GM21390 (cell line): ENCODE data around the gene NKPD1.

Source experiments
- ATAC-seq: cut with Tn5 transposase; IDR thresholded peaks from one replicate; pipeline ENCODE4 v1.9.1; 2021; ENCODE audit not compliant: unreplicated experiment

Gene NKPD1

DNA sequence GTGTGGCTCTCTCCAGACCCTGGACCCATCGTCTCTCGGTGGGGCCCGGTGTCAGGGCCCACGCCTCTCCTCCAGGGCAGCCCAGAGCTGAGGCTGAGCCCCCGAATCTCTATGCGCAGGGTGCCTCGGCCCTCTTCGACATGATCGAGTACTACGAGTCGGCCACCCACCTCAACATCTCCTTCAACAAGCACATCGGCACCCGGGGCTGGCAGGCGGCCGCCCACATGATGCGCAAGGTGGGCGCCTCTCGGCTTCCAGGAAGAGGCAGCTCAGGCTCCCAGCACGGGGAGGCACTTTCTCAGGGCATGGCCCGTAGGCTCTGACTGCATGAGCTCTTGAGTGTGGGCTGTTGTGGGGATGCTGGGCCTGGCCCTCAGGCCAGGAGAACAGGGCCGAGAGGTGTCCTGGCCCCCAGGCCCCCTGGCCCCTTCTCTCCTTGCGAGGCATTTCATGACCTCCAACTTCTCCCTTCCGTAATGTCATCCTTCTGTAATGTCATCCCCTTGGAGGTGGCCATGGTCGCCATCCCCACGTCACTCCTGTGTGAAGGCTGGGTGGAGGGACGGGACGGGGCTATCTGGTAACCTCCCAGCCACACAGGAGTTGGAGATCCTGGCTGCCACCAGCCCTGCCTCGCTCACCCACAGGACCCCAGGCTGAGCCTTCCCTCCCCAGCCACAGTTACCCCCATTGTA lies 19.4 kb downstream of the NKPD1 start:
- no peak for ATAC-seq

DNA sequence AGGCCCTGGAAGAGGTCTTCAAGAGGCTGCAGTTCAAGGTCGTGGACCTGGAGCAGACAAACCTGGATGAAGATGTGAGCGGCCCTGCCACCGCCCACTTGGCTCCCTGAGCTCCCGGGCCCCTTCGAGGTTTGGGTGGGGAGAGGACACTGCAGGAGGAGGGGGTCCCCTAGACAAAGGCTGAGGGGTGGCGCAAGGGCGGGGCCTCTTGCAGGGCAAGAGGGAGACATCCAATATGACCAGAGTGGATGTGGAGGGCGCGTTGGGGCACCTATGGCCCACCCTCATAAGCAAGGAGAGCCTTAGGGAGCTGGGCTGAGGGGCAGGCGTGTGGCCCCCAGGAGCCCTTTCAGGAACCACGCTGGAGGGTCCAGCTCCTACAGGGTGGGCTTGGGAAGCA lies 20.2 kb downstream of the NKPD1 start:
- no peak for ATAC-seq

DNA sequence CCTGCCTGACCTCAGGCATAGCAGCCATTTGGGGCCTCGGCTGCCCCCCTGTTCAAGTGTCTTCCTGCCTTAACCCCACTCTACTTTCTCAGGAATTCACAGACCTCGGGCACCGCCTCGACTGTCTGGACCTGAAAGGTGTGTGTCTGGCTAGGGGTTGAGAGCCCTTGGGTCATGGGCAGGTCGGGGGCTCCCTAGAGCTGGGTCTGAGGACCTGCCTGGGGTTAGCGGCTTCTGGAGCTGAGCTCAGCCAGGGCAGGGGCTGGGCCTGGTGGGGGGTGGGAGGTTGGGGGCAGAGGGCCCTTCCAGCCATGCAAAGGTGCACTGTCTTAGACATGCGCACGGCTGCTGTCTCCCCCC lies 20.7 kb downstream of the NKPD1 start:
- no peak for ATAC-seq

DNA sequence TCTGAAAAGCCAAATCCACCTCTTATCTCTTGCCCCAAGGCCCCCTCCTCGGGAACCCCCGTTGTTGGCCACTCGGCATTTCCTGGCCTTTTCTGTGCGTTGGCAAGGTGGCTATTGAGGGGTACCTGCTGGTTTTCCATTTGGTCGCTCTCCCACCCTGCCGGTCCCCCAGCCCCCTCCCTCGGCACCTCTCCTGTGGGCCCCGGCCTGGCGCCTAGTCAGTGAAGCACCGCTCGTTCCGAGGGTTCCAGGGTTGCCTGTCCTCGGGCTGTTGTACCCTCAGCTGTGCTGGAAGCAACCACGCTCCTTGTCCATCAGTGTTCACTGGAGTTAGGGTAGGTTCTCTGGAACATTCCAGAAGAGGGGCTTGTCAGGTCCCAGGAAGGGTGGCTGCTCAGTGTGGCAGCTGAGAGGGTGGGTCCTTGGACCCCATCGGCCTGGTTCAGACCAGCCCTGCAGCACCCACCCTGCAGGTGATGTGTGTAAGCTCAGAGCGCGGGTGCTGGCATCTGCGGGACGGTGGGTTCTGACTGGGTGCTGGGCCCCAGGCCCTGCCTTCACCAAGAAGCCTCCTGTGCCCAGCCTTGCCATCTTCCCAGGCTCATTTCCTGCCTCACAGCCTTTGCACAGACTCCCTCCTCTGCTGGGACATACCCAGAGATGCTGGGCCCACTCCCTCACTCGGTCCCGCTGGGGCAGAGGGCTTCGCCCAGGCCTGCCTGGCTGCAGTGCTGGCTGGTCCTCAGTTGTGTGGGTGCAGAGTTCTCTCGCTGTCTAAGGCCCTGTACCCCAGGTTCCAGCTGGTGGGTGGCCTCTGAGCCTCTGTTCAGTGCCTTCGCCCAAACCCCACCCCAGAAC lies 21.3 kb downstream of the NKPD1 start:
- ATAC-seq = no peak

DNA sequence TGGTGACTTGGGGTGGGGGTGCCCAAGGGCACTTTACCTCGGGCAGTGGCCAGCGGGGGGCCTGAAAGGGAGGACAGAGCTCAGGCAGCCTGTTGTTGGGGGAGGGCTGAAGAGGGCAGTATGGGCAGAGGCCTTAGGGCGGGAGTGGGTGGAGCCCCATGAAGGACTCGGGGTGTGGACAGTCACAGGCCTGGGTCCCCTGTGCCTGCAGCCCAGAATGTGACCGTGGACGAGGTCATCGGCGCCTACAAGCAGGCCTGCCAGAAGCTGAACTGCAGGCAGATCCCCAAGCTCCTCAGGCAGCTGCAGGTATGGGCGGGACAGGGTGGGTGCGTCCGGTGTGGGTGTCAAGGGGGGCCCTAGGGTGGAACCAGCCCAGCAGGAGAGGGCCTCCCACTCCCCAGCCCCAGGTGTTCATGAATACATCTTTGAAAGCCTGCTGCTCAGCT lies 22.5 kb downstream of the NKPD1 start:
- ATAC-seq = no peak

DNA sequence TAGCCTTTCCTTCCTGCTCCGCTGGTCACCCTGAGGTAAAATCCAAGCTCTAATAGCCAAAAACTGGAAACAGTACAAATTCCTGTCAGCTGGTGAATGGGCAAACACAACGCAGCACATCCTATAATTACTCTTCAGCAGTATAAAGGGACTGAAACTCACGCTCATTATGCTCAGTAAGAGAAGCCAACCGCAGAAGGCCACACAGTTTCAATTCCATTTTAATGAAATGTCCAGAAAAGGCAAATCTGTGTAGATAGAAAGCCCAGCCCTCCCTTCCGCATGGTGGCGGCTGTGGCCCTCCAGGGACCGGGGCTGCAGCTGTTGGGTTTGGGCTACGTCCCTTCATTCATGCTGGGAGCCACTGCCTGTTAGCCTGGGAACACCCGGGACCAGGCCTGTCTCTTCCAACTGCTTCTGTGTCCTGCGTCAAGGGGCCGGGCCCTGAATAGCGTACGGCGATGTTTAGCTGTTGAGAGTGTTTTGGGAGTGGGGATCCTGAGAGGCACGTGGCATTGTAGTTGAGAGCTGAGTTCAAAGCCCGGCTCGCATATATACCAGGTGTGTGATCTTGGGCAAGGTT lies 23.5 kb downstream of the NKPD1 start:
- ATAC-seq = peak; percentile 87

DNA sequence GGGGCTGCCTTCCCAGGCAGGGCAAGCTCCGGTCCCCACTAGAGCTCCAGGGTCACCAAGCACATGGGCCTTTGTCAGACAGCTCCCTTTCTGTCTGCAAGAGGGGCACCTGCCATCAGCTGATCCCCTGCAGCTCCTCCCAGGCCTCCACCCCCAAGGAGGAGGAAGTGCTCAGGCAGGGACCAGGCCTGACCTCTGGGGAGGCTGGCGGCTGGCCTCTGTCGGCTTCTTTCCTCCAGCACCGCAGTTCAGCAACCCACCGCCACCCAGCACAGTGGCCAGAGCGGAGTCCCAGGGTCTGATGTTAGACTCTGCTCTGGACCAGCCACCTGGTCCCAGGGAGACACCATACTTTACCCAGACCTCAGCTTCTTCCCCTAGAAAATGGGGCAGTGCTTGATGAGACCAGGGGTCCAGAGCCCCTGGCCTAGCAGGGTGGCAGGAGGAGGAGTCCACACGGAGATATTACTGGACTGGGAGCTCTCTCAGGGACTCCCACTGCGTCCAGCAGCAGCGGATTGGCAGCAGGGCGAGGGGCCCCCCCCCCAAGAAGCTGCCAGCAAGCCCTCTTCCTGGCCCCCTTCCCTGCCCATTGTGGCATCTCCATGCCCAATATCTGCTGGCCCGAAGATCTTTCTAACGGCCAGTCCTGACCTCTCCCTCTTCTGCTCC lies 24.1 kb downstream of the NKPD1 start:
- peak; percentile 11 for ATAC-seq

DNA sequence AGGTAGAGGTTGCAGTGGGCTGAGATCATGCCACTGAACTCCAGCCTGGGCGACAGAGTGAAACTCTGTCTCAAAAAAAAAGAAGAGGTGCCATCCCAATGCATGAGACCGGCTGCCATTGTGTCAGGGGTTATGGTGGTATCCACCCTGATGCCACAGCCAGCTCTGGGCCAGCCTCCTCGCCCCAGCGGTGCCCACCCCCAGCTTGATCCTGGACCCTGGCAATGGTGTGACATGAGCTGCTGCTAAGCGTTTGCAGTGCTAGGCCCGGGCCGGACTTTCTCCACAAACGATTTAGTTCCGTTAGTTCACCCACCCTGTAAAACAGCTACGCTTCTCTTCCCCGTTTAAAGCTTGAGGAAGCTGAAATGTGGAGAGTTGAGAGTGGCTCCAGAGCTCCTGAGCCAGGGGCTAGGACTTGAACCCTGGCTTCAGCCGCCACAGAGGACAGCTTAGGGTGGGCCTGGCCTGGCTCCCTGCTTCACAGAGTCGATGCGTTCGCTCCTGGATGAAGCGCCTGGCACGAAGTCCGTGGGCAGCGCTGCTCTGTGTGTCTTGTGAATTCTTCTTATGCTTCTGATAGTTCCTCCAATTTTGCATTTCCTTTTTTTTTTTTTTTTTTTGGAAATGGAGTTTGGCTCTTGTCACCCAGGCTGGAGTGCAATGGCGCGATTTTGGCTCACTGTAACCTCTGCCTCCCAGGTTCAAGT lies 25.5 kb downstream of the NKPD1 start:
- no peak for ATAC-seq

DNA sequence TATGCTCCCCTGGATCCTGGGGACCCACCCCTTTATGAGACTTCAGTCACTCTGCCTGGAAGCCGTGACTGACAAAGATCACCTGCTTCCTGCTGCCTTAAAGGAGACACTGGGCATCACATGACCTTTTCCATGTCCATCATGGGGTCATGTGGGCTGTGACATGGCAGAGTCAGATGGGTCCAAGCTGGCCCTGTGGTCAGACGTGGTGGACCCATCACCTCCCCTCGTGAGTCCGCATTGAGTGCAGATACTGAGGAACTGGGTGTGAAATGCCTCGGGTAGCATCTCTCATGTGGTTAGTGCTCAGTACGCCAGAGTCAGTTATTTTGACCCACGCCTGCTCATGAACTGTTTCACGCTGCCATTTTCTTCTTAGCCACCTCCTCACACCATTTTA lies 27.1 kb downstream of the NKPD1 start:
- no peak for ATAC-seq

DNA sequence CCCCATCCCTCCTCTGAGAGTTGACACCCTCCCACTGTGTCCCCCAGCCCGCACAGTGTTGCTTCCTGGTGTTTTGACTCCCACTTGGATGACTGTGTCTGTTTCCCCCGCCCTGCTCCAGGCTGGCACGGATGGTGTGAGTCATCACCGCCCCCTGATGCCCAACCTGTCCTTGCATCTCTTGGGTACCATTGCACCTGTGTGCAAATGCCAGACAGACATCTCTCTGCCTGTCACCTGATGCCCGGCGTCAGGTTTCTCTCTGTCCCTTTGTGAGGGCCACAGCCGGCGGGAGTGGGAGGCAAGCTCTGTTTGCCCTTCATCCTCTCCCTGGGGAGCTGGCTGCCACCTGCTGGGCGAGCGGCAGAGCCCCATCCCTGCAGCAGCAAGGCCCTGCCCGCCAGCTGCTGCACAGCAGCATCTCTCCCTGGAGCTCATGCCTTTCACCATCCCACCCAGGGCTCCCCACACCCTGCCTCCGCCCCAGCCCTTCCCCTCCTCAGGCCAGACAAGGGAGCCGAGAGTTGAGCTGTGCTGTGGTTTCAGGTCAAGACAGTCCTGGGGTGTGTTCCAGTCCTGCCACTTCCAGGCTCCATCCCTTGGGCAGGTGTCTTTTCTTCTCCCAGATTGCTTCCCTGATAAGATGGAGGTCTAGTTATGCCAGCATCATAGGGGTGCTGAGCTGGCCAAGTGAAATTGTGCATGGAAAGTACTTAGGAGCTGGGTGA lies 29.7 kb downstream of the NKPD1 start:
- ATAC-seq = no peak

DNA sequence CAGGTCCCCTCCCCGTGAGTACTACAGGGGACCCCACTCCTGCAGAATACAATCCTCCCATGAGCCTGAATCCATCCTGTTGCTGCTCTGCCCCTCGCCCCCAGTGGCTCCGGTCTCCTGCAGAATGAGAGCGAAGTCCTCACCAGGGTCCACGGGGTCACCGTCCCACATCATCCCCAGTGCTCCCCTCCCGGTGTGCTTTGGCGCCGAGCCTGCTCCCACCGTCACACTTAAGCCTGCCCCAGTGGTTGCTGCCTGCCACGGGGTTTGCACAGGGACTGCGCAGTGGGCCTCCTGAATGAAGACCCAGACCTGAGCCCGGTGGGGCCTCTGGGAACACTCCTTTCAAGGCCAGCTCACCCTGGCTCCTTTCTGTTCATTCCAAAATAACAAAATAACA lies 30.5 kb downstream of the NKPD1 start:
- no peak for ATAC-seq

DNA sequence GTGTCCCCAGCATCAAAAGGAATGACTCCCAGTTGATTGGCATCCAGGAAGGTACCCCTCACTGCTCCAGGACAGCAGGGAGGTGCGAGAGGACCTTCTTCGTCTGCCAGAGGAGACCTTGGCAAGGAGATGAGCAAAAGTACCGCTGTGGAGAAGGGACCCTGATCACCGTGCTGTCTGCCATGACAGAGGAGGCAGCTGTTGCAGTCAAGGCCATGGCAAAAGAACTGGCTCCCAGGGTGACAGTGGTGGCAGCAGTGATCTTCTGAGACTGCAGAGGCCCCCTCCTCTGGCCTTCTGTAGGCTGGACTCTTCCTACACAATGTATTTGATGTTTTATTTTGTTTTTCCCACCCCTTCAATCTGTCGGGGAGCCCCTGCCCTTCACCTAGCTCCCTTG lies 32.0 kb downstream of the NKPD1 start:
- no peak for ATAC-seq

DNA sequence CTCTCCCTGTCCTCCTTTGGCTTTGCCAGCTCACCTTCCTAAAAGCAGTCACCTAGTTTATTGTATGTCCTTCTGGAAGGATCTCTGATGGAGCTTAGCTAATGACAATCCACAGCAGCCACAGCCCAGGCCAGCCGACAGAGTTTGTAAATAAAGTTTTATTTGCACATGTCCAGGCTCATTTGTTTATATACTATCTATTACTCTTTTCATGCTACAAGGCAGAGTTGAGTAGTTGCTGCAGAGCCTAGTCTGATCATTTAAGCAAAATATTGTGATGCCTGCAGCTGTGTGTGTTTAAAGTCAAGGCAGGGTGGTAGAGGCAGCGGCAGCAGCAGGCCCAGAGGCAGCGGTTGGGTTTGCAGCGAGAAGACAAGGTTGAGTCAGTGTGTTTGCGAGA lies 32.6 kb downstream of the NKPD1 start:
- ATAC-seq = no peak

DNA sequence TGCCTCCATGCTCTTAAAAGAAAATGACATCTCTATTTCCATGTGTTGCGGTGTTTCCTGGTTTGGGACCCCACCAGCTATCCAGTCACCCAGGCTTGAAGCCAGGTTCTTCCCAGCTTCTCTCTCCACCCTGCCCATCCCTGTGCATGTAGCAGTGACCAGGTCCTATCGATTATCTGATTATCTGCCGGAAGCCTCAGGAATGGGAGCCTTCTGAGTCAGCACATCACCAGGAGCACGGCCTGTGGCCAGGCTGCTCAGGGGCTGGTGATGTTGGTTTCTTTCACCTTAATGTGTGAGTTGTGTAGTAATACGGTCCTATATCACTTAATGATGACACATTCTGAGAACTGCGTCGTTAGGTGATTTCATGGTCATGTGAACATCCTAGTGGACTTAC lies 34.1 kb downstream of the NKPD1 start:
- no peak for ATAC-seq

DNA sequence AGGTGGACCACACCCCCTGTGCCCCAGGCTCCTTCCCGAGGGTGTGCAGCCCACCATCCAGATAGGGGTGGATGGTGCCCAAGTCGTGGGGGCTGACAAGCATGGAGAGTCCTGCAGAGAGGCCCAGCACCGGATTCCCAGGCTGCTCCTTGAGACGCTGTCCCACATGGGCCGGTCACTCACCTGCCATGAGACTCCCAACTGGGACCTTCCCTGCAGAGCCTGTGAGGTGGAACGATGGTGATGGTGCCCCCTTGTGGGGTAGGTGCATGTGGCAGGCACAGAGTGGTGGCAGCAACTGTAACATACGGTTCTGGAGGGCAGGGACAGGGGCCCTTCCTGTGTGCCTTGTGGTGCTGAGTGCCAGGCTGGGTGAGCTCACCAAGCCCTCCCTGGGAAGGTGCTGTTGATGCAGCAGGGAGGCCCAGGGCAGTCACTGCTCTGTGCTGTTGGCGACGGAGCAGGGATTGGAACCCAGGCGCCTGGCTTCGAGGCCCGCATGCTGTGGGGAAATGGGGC lies 34.7 kb downstream of the NKPD1 start:
- no peak for ATAC-seq

DNA sequence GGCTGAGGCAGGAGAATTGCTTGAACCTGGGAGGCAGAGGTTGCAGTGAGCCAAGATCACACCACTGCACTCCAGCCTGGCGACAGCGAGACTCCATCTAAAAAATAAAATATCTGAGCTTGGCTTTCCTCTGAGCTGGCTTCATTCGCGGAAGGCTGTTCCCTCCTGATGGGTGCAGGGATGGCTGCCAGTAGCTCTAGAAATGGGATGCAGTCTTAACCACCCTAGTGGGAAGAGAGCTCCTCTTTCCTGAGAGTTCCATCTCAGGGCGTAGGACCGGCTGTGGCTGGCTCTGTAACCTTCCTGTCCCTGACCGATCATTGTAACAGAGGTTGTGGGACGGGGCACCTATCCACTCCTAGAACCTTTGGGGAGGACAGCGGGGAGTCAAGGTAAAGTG lies 35.4 kb downstream of the NKPD1 start:
- ATAC-seq = no peak

DNA sequence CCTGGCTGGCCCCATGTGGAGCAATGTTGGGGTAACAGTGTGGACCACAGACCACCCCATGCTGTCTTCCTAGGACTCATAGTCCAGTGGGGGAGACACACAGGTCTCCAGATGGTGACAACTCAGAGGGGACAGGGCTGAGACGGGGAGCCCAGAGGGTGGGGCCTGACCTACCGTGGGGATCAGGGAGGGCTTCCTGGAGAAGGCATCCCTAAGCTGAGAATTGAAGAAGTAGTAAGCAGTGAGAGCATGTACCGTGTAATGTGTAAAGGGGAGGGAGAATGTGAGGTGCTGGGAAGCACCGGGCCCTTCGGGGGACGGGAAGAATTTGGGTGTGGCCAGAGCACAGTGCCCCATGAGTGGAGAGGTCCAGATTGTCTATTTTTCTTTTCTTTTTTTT lies 36.8 kb downstream of the NKPD1 start:
- no peak for ATAC-seq

DNA sequence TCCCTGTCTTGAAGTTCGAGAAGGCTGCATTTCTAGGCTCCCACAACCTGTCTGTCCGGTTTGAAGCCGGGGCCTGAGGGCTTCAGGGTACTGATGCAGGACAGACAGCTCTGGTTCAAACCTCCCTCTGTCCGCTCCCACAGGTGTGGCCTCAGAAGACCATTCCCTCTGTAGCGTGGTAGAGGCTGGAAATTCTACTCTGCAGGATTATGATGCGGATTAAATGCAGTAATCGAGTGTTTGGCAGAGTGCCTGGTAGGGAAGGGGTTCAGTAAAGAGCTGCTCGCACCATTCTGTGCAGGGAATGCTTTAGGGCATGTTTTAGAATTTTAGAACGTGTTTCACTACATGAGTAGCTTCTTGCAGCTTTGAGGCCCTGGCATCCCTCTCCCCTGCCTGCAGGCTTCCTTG lies 37.3 kb downstream of the NKPD1 start:
- ATAC-seq = no peak

DNA sequence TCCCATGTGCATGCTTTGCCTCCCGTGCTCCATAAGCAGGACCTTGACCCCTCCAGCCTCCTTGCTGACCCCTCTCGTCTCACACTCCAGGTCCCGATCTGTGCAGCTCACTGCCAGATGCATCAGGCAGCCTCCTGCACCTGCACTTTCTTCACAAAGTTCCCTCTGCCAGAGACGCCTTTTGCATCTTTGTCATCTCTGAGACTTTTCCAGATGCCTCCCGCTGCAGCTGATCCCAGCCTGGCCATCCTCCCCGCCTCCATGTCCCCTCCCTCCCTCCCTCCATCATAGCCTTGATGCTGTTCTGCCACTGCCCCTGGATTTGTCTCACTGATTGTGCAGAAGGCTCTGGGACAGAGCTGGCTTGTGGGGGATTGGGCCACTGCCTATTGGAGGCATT lies 38.0 kb downstream of the NKPD1 start:
- no peak for ATAC-seq

DNA sequence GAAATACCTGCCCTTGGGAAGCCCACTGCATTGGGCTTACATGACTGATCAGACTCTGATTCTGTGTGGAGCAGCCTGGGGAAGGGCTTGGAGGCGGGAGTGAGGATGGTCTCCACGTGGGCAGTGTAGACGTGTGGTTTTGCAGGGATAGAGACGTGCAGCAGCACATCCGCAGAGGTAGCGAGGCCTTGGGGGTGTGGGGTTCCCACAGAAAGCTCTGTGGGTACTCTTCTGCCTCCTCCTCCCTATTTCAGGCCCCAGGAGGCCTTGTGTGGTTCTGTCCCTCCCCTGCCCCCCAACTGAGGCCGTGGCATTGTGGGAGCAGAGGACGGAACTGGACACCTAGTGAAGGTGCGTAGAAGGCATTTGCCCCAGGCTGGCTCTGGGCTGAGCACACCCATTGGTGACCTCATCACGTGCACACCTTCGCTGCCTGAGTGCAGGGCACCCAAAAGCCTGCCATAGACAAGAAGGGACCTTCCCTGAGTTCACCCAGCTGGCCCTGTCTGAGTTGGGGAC lies 38.9 kb downstream of the NKPD1 start:
- no peak for ATAC-seq
